ENCODE results near the gene MED27. TPM values are rescaled to one million over a fixed set of nuclear protein-coding genes. Genes with fewer than 3 reads are reported as not detected.

The MED27 gene
- total and polyA plus RNA-seq, 2 of the 13 experiments (the other 11 are each of a cell fraction or from before 2014, with no cell fraction given): 16.9 to 19.0 TPM

DNA sequence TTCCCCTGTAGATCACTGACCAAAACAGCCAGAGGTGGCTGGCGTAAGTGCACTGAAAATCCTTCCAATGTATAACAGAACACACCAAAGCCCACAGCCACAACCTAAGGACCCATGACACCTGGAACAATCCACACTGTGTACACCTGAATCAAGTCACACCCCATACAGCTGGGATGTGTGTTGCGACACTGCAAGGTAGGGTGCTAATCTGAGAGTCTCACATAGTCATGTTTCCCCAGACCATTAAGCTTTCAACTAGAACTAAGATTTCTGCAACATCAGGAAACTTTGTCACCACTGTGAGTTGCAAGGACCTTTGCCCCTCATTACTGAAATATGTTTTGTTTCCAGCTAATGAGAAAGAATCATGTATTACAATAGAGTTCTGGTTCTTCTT lies 59.4 kb downstream of the MED27 start (continued):
- TF ChIP-seq, protein P1, sequence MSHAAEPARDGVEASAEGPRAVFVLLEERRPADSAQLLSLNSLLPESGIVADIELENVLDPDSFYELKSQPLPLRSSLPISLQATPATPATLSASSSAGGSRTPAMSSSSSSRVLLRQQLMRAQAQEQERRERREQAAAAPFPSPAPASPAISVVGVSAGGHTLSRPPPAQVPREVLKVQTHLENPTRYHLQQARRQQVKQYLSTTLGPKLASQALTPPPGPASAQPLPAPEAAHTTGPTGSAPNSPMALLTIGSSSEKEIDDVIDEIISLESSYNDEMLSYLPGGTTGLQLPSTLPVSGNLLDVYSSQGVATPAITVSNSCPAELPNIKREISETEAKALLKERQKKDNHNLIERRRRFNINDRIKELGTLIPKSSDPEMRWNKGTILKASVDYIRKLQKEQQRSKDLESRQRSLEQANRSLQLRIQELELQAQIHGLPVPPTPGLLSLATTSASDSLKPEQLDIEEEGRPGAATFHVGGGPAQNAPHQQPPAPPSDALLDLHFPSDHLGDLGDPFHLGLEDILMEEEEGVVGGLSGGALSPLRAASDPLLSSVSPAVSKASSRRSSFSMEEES (CRISPR knock-in tag; IDR thresholded peaks at IDR 0.05): no peak

- WGBS (ENCODE audit: low lambda C conversion rate): 100% methylated on average over 3 of the region's 7 CpGs
- POLR2A ChIA-PET: no interaction called here
- peaks cover 2% of the 10 kb centered on the region for H3K79me2 ChIP-seq (ENCODE audit: insufficient read depth, low read length)
- no peak for TF ChIP-seq CC2D1A (CRISPR knock-in tag; IDR thresholded peaks at IDR 0.05)
- TF ChIP-seq, protein P2, sequence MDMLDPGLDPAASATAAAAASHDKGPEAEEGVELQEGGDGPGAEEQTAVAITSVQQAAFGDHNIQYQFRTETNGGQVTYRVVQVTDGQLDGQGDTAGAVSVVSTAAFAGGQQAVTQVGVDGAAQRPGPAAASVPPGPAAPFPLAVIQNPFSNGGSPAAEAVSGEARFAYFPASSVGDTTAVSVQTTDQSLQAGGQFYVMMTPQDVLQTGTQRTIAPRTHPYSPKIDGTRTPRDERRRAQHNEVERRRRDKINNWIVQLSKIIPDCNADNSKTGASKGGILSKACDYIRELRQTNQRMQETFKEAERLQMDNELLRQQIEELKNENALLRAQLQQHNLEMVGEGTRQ (IDR thresholded peaks at IDR 0.05; ENCODE audit: low read depth, low read length): no peak
- TF ChIP-seq, protein P2 (CRISPR knock-in tag; IDR thresholded peaks at IDR 0.05; ENCODE audit: borderline replicate concordance): no peak
- no peak for TF ChIP-seq EP300 (IDR thresholded peaks at IDR 0.05; ENCODE audit: low read depth in 2 of 2, low read length in 2 of 2)
- no peak for TF ChIP-seq EP300 (CRISPR knock-in tag; IDR thresholded peaks at IDR 0.05; ENCODE audit: borderline replicate concordance)
- no peak for TF ChIP-seq ZMYM3 (CRISPR knock-in tag; IDR thresholded peaks at IDR 0.05)
- TF ChIP-seq ZNF7 (CRISPR knock-in tag; IDR thresholded peaks at IDR 0.05): no peak
- TF ChIP-seq YY1 (IDR thresholded peaks at IDR 0.05; ENCODE audit: insufficient read depth, insufficient replicate concordance, low read depth, low read length): no peak
- no peak for TF ChIP-seq ZFP62 (CRISPR knock-in tag; IDR thresholded peaks at IDR 0.05)
- TF ChIP-seq, protein P3, sequence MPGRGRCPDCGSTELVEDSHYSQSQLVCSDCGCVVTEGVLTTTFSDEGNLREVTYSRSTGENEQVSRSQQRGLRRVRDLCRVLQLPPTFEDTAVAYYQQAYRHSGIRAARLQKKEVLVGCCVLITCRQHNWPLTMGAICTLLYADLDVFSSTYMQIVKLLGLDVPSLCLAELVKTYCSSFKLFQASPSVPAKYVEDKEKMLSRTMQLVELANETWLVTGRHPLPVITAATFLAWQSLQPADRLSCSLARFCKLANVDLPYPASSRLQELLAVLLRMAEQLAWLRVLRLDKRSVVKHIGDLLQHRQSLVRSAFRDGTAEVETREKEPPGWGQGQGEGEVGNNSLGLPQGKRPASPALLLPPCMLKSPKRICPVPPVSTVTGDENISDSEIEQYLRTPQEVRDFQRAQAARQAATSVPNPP (CRISPR knock-in tag; IDR thresholded peaks at IDR 0.05): no peak
- no peak for TF ChIP-seq PREB (CRISPR knock-in tag; IDR thresholded peaks at IDR 0.05)
- TF ChIP-seq, protein P4, sequence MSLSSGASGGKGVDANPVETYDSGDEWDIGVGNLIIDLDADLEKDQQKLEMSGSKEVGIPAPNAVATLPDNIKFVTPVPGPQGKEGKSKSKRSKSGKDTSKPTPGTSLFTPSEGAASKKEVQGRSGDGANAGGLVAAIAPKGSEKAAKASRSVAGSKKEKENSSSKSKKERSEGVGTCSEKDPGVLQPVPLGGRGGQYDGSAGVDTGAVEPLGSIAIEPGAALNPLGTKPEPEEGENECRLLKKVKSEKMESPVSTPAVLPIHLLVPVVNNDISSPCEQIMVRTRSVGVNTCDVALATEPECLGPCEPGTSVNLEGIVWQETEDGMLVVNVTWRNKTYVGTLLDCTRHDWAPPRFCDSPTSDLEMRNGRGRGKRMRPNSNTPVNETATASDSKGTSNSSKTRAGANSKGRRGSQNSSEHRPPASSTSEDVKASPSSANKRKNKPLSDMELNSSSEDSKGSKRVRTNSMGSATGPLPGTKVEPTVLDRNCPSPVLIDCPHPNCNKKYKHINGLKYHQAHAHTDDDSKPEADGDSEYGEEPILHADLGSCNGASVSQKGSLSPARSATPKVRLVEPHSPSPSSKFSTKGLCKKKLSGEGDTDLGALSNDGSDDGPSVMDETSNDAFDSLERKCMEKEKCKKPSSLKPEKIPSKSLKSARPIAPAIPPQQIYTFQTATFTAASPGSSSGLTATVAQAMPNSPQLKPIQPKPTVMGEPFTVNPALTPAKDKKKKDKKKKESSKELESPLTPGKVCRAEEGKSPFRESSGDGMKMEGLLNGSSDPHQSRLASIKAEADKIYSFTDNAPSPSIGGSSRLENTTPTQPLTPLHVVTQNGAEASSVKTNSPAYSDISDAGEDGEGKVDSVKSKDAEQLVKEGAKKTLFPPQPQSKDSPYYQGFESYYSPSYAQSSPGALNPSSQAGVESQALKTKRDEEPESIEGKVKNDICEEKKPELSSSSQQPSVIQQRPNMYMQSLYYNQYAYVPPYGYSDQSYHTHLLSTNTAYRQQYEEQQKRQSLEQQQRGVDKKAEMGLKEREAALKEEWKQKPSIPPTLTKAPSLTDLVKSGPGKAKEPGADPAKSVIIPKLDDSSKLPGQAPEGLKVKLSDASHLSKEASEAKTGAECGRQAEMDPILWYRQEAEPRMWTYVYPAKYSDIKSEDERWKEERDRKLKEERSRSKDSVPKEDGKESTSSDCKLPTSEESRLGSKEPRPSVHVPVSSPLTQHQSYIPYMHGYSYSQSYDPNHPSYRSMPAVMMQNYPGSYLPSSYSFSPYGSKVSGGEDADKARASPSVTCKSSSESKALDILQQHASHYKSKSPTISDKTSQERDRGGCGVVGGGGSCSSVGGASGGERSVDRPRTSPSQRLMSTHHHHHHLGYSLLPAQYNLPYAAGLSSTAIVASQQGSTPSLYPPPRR (CRISPR knock-in tag; IDR thresholded peaks at IDR 0.05; ENCODE audit: borderline replicate concordance): no peak
Observed at GRCh38 chr9:132019702-132020101, 60.0 kb downstream of the MED27 start.

More at GRCh38 chr9:132019702-132020101, 60.0 kb downstream of the MED27 start:
- H3K4me2 ChIP-seq (ENCODE audit: low read depth, low read length): no peak overlapping the region
- no peak overlapping the region for H3K27ac ChIP-seq (ENCODE audit: extremely low read length, insufficient read depth, low read length)
- H3K9ac ChIP-seq (ENCODE audit: insufficient read depth, low read depth, low read length): no peak overlapping the region
- no peak for FAIRE-seq
- no peak overlapping the region for H2AFZ ChIP-seq (ENCODE audit: low read length)
- ATAC-seq: no peak
- H4K20me1 ChIP-seq (ENCODE audit: insufficient read depth, low read length): no peaks in the 10 kb centered on the region
- DNase-seq (ENCODE audit: low spot score): no peak
- H3K4me1 ChIP-seq (ENCODE audit: insufficient read depth, low read length): peaks cover 21% of the 10 kb centered on the region
- no peak overlapping the region for H3K4me3 ChIP-seq (replicated peaks in 1 of 3; ENCODE audit: insufficient read depth in 1 of 3, low read depth in 2 of 3, low read length in 3 of 3)
- no peaks in the 10 kb centered on the region for H3K36me3 ChIP-seq (replicated peaks in 1 of 2; ENCODE audit: control insufficient read depth in 1 of 2, insufficient read depth in 2 of 2, low read length in 2 of 2)
- intact Hi-C loops (cut with micrococcal nuclease; ENCODE audit: unreplicated experiment) (no loop called here), in situ Hi-C loops (cut with HindIII; ENCODE audit: extremely low pct_ligation_motif_present, low pct_unique_long_range_greater_than_20kb) (loop anchor here (10.0 kb wide), 1 partner anchor 55 kb away; no protein-coding TSS in a partner anchor)
- CTCF ChIA-PET (ENCODE audit: low intra/inter-chr PET ratio, low total read pairs): no interaction called here
- no peaks in the 10 kb centered on the region for H3K27me3 ChIP-seq (ENCODE audit: control insufficient read depth in 1 of 2, insufficient read depth in 2 of 2, low read length in 2 of 2)
- BruUV-seq (replicated peaks): no TSS peak
- H3K9me3 ChIP-seq (ENCODE audit: low read length): no peaks in the 10 kb centered on the region
